ENCODE data around the gene ARFGEF2. TPM values are rescaled to one million over a fixed set of nuclear protein-coding genes. Genes with fewer than 3 reads are reported as not detected.

Gene ARFGEF2
- total and polyA plus RNA-seq, 4 donors = 10.3 to 51.3 (median 16.6) TPM

GRCh38 chr20:48921883-48922820 lies 641 bp downstream of the ARFGEF2 start:
- Histone ChIP-seq H3K9ac (ENCODE audit: low read depth in 1 of 2, low read length in 2 of 2) (peak overlapping the region; percentile 88), H3K4me3 (ENCODE audit: low read depth in 1 of 3, low read length in 3 of 3) (peak overlapping the region; percentile 55 to 88 (median 84)), H3K9me3 (ENCODE audit: control insufficient read depth in 4 of 4, low read length in 3 of 4) (no peaks in the 10 kb centered on the region), H3K27me3 (ENCODE audit: control insufficient read depth in 4 of 4, insufficient read depth in 4 of 4, low read length in 3 of 4) (no peaks in the 10 kb centered on the region), H3K27ac (ENCODE audit: low read depth in 1 of 2, low read length in 2 of 2) (peak overlapping the region; percentile 87 to 92), H3K4me1 (ENCODE audit: control insufficient read depth in 4 of 4, insufficient read depth in 4 of 4, low read length in 3 of 4) (peaks cover 0 to 38% (median 35%) of the 10 kb centered on the region in 4 donors), H3K36me3 (ENCODE audit: control insufficient read depth in 4 of 4, insufficient read depth in 3 of 4, low read depth in 1 of 4, low read length in 3 of 4) (no peaks in the 10 kb centered on the region)
- 6% methylated on average over 34 of the region's 34 CpGs for WGBS
- DNase-seq (ENCODE audit: low spot score) = no peak
- TF ChIP-seq FOXA1 (IDR thresholded peaks at IDR 0.05) = no peak
- TF ChIP-seq SP1 (IDR thresholded peaks at IDR 0.05) = no peak
- no peak for TF ChIP-seq TAF1 (conservative IDR thresholded peaks at IDR 0.05)
- TF ChIP-seq FOXA2 (IDR thresholded peaks at IDR 0.05) = no peak
- TF ChIP-seq RAD21 (IDR thresholded peaks at IDR 0.05) = no peak
- TF ChIP-seq YY1 (IDR thresholded peaks at IDR 0.05) = no peak
- TF ChIP-seq ZBTB33 (IDR thresholded peaks at IDR 0.05) = no peak
- TF ChIP-seq, protein P1, sequence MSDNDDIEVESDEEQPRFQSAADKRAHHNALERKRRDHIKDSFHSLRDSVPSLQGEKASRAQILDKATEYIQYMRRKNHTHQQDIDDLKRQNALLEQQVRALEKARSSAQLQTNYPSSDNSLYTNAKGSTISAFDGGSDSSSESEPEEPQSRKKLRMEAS (IDR thresholded peaks at IDR 0.05) = no peak
- TF ChIP-seq NR2F2 (IDR thresholded peaks at IDR 0.05) = no peak
- TF ChIP-seq HNF4A (conservative IDR thresholded peaks at IDR 0.05) = no peak
- TF ChIP-seq RXRA (IDR thresholded peaks at IDR 0.05) = no peak
- no peak for TF ChIP-seq GABPA (IDR thresholded peaks at IDR 0.05 in 1 of 2, conservative IDR thresholded peaks at IDR 0.05 in 1 of 2)
- no peak for TF ChIP-seq HNF4G (IDR thresholded peaks at IDR 0.05)
- no peak for TF ChIP-seq ATF3 (IDR thresholded peaks at IDR 0.05)
- TF ChIP-seq CTCF (IDR thresholded peaks at IDR 0.05; ENCODE audit: low read depth, low read length, missing input control) = no peak

DNA sequence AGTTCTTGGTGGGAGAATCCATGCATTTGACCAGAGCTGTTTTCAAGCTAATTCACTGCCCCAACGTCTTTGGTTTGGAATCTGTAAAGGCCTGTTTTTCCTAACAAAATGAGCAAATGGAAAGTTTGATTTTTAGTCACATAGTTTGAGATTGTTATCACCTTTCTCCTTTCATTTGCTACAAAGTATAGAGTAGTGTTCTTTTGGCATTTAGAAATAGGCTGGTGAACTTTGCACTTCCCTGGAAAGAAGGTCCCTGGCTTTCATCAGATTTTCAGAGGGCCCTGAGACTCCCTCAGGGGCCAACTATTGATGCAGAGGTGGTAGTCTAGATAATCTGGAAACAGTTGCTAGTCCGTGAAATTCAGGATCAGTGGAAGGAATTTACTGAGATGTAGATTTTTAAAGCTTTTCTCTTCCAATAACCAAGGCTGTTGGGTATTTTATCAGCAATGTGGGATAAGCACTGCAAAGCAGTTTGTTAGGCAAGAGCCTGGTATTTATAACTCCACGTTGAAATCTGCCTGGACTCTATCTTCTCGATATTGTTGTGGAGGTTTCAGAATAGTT lies 1.7 kb downstream of the ARFGEF2 start:
- H3K9me3 ChIP-seq (ENCODE audit: control insufficient read depth in 4 of 4, low read length in 3 of 4) = no peaks in the 10 kb centered on the region
- peak overlapping the region in 2 of 3 donors; percentile 84 to 88 for H3K4me3 ChIP-seq (ENCODE audit: low read depth in 1 of 3, low read length in 3 of 3)
- DNase-seq (ENCODE audit: low spot score) = no peak
- H3K27me3 ChIP-seq (ENCODE audit: control insufficient read depth in 4 of 4, insufficient read depth in 4 of 4, low read length in 3 of 4) = no peaks in the 10 kb centered on the region
- H3K27ac ChIP-seq (ENCODE audit: low read depth in 1 of 2, low read length in 2 of 2) = peak overlapping the region; percentile 87 to 92
- WGBS = 15% methylated on average over 4 of the region's 4 CpGs
- H3K36me3 ChIP-seq (ENCODE audit: control insufficient read depth in 4 of 4, insufficient read depth in 3 of 4, low read depth in 1 of 4, low read length in 3 of 4) = no peaks in the 10 kb centered on the region
- H3K4me1 ChIP-seq (ENCODE audit: control insufficient read depth in 4 of 4, insufficient read depth in 4 of 4, low read length in 3 of 4) = peaks cover 3 to 38% (median 36%) of the 10 kb centered on the region in 4 donors
- H3K9ac ChIP-seq (ENCODE audit: low read depth in 1 of 2, low read length in 2 of 2) = peak overlapping the region in 1 of 2 donors; percentile 88
- no peak for TF ChIP-seq TAF1 (conservative IDR thresholded peaks at IDR 0.05)
- TF ChIP-seq FOXA2 (IDR thresholded peaks at IDR 0.05) = no peak
- TF ChIP-seq JUND (IDR thresholded peaks at IDR 0.05) = peak in 1 of 2 donors; percentile 10
- TF ChIP-seq ZBTB33 (IDR thresholded peaks at IDR 0.05) = peak; percentile 29
- peak; percentile 74 to 79 for TF ChIP-seq HNF4A (conservative IDR thresholded peaks at IDR 0.05)
- no peak for TF ChIP-seq ATF3 (IDR thresholded peaks at IDR 0.05)
- peak; percentile 44 for TF ChIP-seq SP1 (IDR thresholded peaks at IDR 0.05)
- TF ChIP-seq, protein P1 (IDR thresholded peaks at IDR 0.05) = no peak
- TF ChIP-seq RXRA (IDR thresholded peaks at IDR 0.05) = peak; percentile 24 to 45
- no peak for TF ChIP-seq CTCF (IDR thresholded peaks at IDR 0.05; ENCODE audit: low read depth, low read length, missing input control)
